GM12878 (cell line): Measurements from ENCODE around the gene SLC6A11. TPM values are rescaled to one million over a fixed set of nuclear protein-coding genes. Genes with fewer than 3 reads are reported as not detected.

ENCODE experiments used
- ATAC-seq: fragments of 200-7000 bp; cut with Tn5 transposase; 3 replicates; pipeline ENCODE4 v1.9.1; 2020; ENCODE audit warnings: mild to moderate bottlenecking, moderate library complexity
- BruUV-seq: library from RNA; stranded (reverse); fragments of 400-500 nt; replicated peaks from 2 replicates; lab custom pipeline; 2021; lab: Mats Ljungman, UMichigan
- CTCF ChIA-PET: fragments of 300-600 bp; sonication (Branson Sonifier 250); formaldehyde crosslinking; extraction: SDS; loops from one replicate; lab custom pipeline; 2021; ENCODE audit warnings: inconsistent platforms; lab: Yijun Ruan, JAX
- POLR2A ChIA-PET: fragments of 350-600 bp; formaldehyde crosslinking; extraction: SDS; loops from one replicate; lab custom pipeline; 2021; ENCODE audit warnings: inconsistent platforms; lab: Charles Lee
- RAD21 ChIA-PET: fragments of 300-600 bp; sonication (Branson Sonifier 250); formaldehyde crosslinking; loops from one replicate; lab custom pipeline; 2023; ENCODE audit warnings: antibody characterized with exemption; ENCODE audit not compliant: unreplicated experiment; lab: Charles Lee
- SMC1A ChIA-PET: fragments of 300-600 bp; sonication (Branson Sonifier 250); formaldehyde crosslinking; loops from one replicate; lab custom pipeline; 2023; ENCODE audit not compliant: unreplicated experiment, uncharacterized antibody; lab: Charles Lee
- DNase-seq: peaks from one replicate; pipeline ENCODE4 v3.0.0-alpha.2; 2011; ENCODE audit warnings: low read depth, low spot score
- FAIRE-seq: peaks from 3 replicates; lab custom pipeline; 2011; peaks lifted over from hg19 to GRCh38; lab: Jason Lieb, UNC
- H2AFZ ChIP-seq: 2 replicates; pipeline ENCODE4 v1.6.0; 2011; ENCODE audit warnings: low read depth, low read length, control low read depth; ENCODE audit not compliant: control insufficient read depth
- H3K27ac ChIP-seq: 2 replicates; pipeline ENCODE4 v1.5.1; 2011; ENCODE audit warnings: control low read depth; ENCODE audit not compliant: control insufficient read depth, insufficient read depth
- H3K27me3 ChIP-seq, 2 experiments: replicated peaks in 1 of 2; 2 replicates each; pipeline versions ENCODE4 v1.6.0 to v1.6.1; 2011; ENCODE audit warnings: low read length in 1 of 2; ENCODE audit not compliant: control insufficient read depth in 2 of 2, insufficient read depth in 2 of 2
- H3K36me3 ChIP-seq, 2 experiments: 2 replicates each; pipeline ENCODE4 v1.5.1; 2011; ENCODE audit warnings: low read length in 1 of 2; ENCODE audit not compliant: control insufficient read depth in 2 of 2, insufficient read depth in 2 of 2
- H3K4me1 ChIP-seq: 2 replicates; pipeline ENCODE4 v1.6.1; 2011; ENCODE audit warnings: mild to moderate bottlenecking, low read length, moderate library complexity, mixed read lengths; ENCODE audit not compliant: control insufficient read depth, insufficient read depth
- H3K4me2 ChIP-seq: 2 replicates; pipeline ENCODE4 v1.6.0; 2011; ENCODE audit warnings: control low read depth; ENCODE audit not compliant: control insufficient read depth, insufficient read depth
- H3K4me3 ChIP-seq: fragments of 200-600 bp; sonication (generic); 2 replicates; pipeline ENCODE4 v1.5.1; 2016
- H3K79me2 ChIP-seq: 2 replicates; pipeline ENCODE4 v1.6.0; 2011; ENCODE audit warnings: low read length; ENCODE audit not compliant: control insufficient read depth, insufficient read depth
- H3K9ac ChIP-seq: 2 replicates; pipeline ENCODE4 v1.8.0; 2011; ENCODE audit warnings: low read length, control low read depth, mixed read lengths; ENCODE audit not compliant: control insufficient read depth, insufficient read depth
- H3K9me3 ChIP-seq: replicated peaks from 3 replicates; pipeline ENCODE4 v1.5.1; 2011; ENCODE audit warnings: mild to moderate bottlenecking, low read length; ENCODE audit not compliant: control insufficient read depth, insufficient read depth
- H4K20me1 ChIP-seq: 2 replicates; pipeline ENCODE4 v1.6.0; 2011; ENCODE audit not compliant: control insufficient read depth, insufficient read depth
- BMI1 ChIP-seq: fragments of 450-650 bp; IDR thresholded peaks from 2 replicates; pipeline ENCODE4 v1.6.1; 2016; ENCODE audit warnings: mild to moderate bottlenecking, moderate library complexity, borderline replicate concordance
- EED ChIP-seq: sonication (generic); IDR thresholded peaks from 2 replicates; pipeline ENCODE4 v1.6.1; 2016; ENCODE audit warnings: antibody characterized with exemption, low read depth
- ETV6 ChIP-seq, 2 experiments: fragments of 450-650 bp in 1 of 2; IDR thresholded peaks in 1 of 2; conservative IDR thresholded peaks in 1 of 2; 2 replicates each; pipeline ENCODE4 v1.6.1; 2014; ENCODE audit warnings: antibody characterized with exemption in 1 of 2, borderline replicate concordance in 1 of 2, low read depth in 1 of 2, mild to moderate bottlenecking in 1 of 2, moderate library complexity in 1 of 2
- GABPA ChIP-seq: IDR thresholded peaks from 2 replicates; pipeline ENCODE4 v1.6.1; 2014; ENCODE audit warnings: antibody characterized with exemption, low read depth, mild to moderate bottlenecking, inconsistent platforms
- MYC ChIP-seq: IDR thresholded peaks from 2 replicates; pipeline ENCODE4 v1.6.1; 2011; ENCODE audit warnings: mild to moderate bottlenecking, low read length, moderate library complexity, inconsistent platforms; ENCODE audit not compliant: insufficient read depth, insufficient replicate concordance, insufficient read length, severe bottlenecking
- NRF1 ChIP-seq: conservative IDR thresholded peaks from 2 replicates; pipeline ENCODE4 v1.6.1; 2011; ENCODE audit warnings: mild to moderate bottlenecking, low read depth, low read length, improper control_type of control experiment
- SIN3A ChIP-seq: IDR thresholded peaks from 2 replicates; pipeline ENCODE4 v1.6.1; 2012; ENCODE audit warnings: low read depth, low read length, improper control_type of control experiment
- SMC3 ChIP-seq: IDR thresholded peaks from 2 replicates; pipeline ENCODE4 v1.6.1; 2011; ENCODE audit warnings: low read length, improper control_type of control experiment, borderline replicate concordance
- SREBF2 ChIP-seq: IDR thresholded peaks from 2 replicates; pipeline ENCODE4 v1.6.1; 2012; ENCODE audit warnings: mild to moderate bottlenecking, low read length
- ZBTB11 ChIP-seq: fragments of 450-650 bp; formaldehyde crosslinking; IDR thresholded peaks from 2 replicates; pipeline ENCODE4 v1.5.0; 2022; ENCODE audit warnings: mild to moderate bottlenecking, missing genetic modification characterization
- WGBS: methylation state at CpG from one replicate; pipeline ENCODE4 v1.1.6; 2016; ENCODE audit warnings: low lambda C conversion rate; ENCODE audit not compliant: insufficient replicate concordance, insufficient coverage; ENCODE audit errors: missing lambda C conversion rate; 5-methylcytosine and 5-hydroxymethylcytosine counted together
- in situ Hi-C: fragments of 300-500 bp; cut with MboI; formaldehyde crosslinking; loops from 9 replicates; pipeline ENCODE4 v1.14.3; 2018; ENCODE audit warnings: mixed read lengths
- intact Hi-C: fragments of 100-400 bp; cut with micrococcal nuclease; formaldehyde crosslinking; loops from one replicate; pipeline ENCODE4 v1.14.2; 2022; ENCODE audit not compliant: unreplicated experiment
- polyA plus RNA-seq, 11 experiments: library from polyadenylated mRNA; depleted of rRNA in 4 of 11; unstranded in 6 of 11; stranded (reverse) in 5 of 11; fragments of >200 nt; fragmentation: Nextera tagmentation in 4 of 11; fragmentation: Illumina TruSeq in 1 of 11; extraction: Ambion mirVana in 4 of 11; extraction: Trizol in 1 of 11; gene quantifications; 1 replicate in 1 of 11; 2 replicates in 10 of 11; pipeline versions ENCODE4 v1.2.1 to v1.2.3, GENCODE V29; 2011 to 2016; ENCODE audit warnings: inconsistent platforms in 2 of 11, missing spikeins in 2 of 11, low read depth in 1 of 11
- total RNA-seq, 4 experiments: library from RNA; depleted of rRNA in 3 of 4; stranded (reverse); fragments of >200 nt in 3 of 4; fragmentation: Illumina TruSeq in 1 of 4; extraction: Trizol in 1 of 4; gene quantifications; 2 replicates each; pipeline versions ENCODE4 v1.2.1 to v1.2.3, GENCODE V29; 2013 to 2021
- TF ChIP-seq, protein P1 (sequence below): fragments of 450-650 bp; IDR thresholded peaks from 2 replicates; pipeline ENCODE4 v1.6.1; 2014; ENCODE audit warnings: mild to moderate bottlenecking
- TF ChIP-seq, protein P2 (sequence below): IDR thresholded peaks from 2 replicates; pipeline ENCODE4 v1.6.1; 2012; ENCODE audit warnings: improper control_type of control experiment, low read depth, low read length; ENCODE audit not compliant: insufficient replicate concordance

The SLC6A11 gene
- total and polyA plus RNA-seq, 10 of the 15 experiments (the other 5 are each of a cell fraction or from before 2014, with no cell fraction given), result not detected

GRCh38 chr3:10937141-10937825, 121.3 kb downstream of the SLC6A11 start (continued):
- no peak for TF ChIP-seq GABPA
- no peak for TF ChIP-seq EED
- TF ChIP-seq SIN3A, result no peak
- TF ChIP-seq, protein P1, sequence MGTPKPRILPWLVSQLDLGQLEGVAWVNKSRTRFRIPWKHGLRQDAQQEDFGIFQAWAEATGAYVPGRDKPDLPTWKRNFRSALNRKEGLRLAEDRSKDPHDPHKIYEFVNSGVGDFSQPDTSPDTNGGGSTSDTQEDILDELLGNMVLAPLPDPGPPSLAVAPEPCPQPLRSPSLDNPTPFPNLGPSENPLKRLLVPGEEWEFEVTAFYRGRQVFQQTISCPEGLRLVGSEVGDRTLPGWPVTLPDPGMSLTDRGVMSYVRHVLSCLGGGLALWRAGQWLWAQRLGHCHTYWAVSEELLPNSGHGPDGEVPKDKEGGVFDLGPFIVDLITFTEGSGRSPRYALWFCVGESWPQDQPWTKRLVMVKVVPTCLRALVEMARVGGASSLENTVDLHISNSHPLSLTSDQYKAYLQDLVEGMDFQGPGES, result no peak

- H3K27me3 ChIP-seq, result no peaks in the 10 kb centered on the region
- in situ Hi-C loops (no loop called here), intact Hi-C loops (no loop called here)
- 33% methylated on average over 4 of the region's 4 CpGs for WGBS
- no peak overlapping the region for H3K4me3 ChIP-seq
- H3K4me2 ChIP-seq, result no peak overlapping the region
- H3K9me3 ChIP-seq, result no peaks in the 10 kb centered on the region; the same call in 2 of the 3 replicates
- no peaks in the 10 kb centered on the region for H4K20me1 ChIP-seq
- ATAC-seq, result no peak
- CTCF ChIA-PET, result no interaction called here
- SMC1A ChIA-PET, result no interaction called here
- POLR2A ChIA-PET, result no interaction called here
- no peak overlapping the region for H3K9ac ChIP-seq
- no peak overlapping the region for H2AFZ ChIP-seq
- no peak overlapping the region for H3K27ac ChIP-seq
- no peak for FAIRE-seq
- DNase-seq, result no peak
- no TSS peak for BruUV-seq
- no peaks in the 10 kb centered on the region for H3K79me2 ChIP-seq
- RAD21 ChIA-PET, result no interaction called here
- no peaks in the 10 kb centered on the region for H3K36me3 ChIP-seq
- H3K4me1 ChIP-seq, result no peaks in the 10 kb centered on the region
- TF ChIP-seq MYC, result no peak
- no peak for TF ChIP-seq ZBTB11 (CRISPR knock-in tag)
- TF ChIP-seq BMI1, result no peak
- TF ChIP-seq NRF1, result no peak
- no peak for TF ChIP-seq SREBF2
- TF ChIP-seq, protein P2, sequence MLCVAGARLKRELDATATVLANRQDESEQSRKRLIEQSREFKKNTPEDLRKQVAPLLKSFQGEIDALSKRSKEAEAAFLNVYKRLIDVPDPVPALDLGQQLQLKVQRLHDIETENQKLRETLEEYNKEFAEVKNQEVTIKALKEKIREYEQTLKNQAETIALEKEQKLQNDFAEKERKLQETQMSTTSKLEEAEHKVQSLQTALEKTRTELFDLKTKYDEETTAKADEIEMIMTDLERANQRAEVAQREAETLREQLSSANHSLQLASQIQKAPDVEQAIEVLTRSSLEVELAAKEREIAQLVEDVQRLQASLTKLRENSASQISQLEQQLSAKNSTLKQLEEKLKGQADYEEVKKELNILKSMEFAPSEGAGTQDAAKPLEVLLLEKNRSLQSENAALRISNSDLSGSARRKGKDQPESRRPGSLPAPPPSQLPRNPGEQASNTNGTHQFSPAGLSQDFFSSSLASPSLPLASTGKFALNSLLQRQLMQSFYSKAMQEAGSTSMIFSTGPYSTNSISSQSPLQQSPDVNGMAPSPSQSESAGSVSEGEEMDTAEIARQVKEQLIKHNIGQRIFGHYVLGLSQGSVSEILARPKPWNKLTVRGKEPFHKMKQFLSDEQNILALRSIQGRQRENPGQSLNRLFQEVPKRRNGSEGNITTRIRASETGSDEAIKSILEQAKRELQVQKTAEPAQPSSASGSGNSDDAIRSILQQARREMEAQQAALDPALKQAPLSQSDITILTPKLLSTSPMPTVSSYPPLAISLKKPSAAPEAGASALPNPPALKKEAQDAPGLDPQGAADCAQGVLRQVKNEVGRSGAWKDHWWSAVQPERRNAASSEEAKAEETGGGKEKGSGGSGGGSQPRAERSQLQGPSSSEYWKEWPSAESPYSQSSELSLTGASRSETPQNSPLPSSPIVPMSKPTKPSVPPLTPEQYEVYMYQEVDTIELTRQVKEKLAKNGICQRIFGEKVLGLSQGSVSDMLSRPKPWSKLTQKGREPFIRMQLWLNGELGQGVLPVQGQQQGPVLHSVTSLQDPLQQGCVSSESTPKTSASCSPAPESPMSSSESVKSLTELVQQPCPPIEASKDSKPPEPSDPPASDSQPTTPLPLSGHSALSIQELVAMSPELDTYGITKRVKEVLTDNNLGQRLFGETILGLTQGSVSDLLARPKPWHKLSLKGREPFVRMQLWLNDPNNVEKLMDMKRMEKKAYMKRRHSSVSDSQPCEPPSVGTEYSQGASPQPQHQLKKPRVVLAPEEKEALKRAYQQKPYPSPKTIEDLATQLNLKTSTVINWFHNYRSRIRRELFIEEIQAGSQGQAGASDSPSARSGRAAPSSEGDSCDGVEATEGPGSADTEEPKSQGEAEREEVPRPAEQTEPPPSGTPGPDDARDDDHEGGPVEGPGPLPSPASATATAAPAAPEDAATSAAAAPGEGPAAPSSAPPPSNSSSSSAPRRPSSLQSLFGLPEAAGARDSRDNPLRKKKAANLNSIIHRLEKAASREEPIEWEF, result no peak
- no peak for TF ChIP-seq ETV6 (conservative IDR thresholded peaks at IDR 0.05 in 1 of 2, IDR thresholded peaks at IDR 0.05 in 1 of 2; ENCODE audit: borderline replicate concordance in 1 of 2, low read depth in 1 of 2)
- TF ChIP-seq SMC3, result no peak
Measured at GRCh38 chr3:10939556-10939955, 123.5 kb downstream of the SLC6A11 start.
